ENCODE results near the gene CDH13. TPM values are rescaled to one million over a fixed set of nuclear protein-coding genes. Genes with fewer than 3 reads are reported as not detected.

CDH13 gene
- total and polyA plus RNA-seq, 2 experiments from 2014 or later = 1.2 to 1.5 TPM

GRCh38 chr16:83831456-83831987 is 1204.8 kb downstream of the CDH13 start:
- Histone ChIP-seq H3K4me1 (ENCODE audit: insufficient read depth) (no peaks in the 10 kb centered on the region), H3K4me3 (no peak overlapping the region), H3K4me2 (no peak overlapping the region), H3K27me3 (no peaks in the 10 kb centered on the region), H3K9me3 (ENCODE audit: low read depth) (no peaks in the 10 kb centered on the region), H3K79me2 (no peaks in the 10 kb centered on the region), H3K9me2 (replicated peaks; ENCODE audit: insufficient read depth) (no peaks in the 10 kb centered on the region), H3K36me3 (replicated peaks; ENCODE audit: insufficient read depth, low read depth) (no peaks in the 10 kb centered on the region), H4K20me1 (ENCODE audit: insufficient read depth, poor library complexity, severe bottlenecking) (no peaks in the 10 kb centered on the region), H3K27ac (no peak overlapping the region), H2AFZ (no peak overlapping the region)
- no peak for DNase-seq (ENCODE audit: low spot score)
- 59% methylated on average over 5 of the region's 5 CpGs for WGBS (ENCODE audit: low lambda C conversion rate, missing lambda C conversion rate)
- no peak for TF ChIP-seq CTCF (IDR thresholded peaks at IDR 0.05; ENCODE audit: poor library complexity)
- TF ChIP-seq EZH2 (IDR thresholded peaks at IDR 0.05; ENCODE audit: borderline replicate concordance) = no peak
- no peak for TF ChIP-seq EZH2phosphoT487 (IDR thresholded peaks at IDR 0.05; ENCODE audit: low read depth, severe bottlenecking, unreplicated experiment)

- Histone ChIP-seq H3K79me2 (no peaks in the 10 kb centered on the region), H2AFZ (no peak overlapping the region), H3K36me3 (replicated peaks; ENCODE audit: insufficient read depth, low read depth) (no peaks in the 10 kb centered on the region), H3K9me2 (replicated peaks; ENCODE audit: insufficient read depth) (no peaks in the 10 kb centered on the region), H4K20me1 (ENCODE audit: insufficient read depth, poor library complexity, severe bottlenecking) (no peaks in the 10 kb centered on the region), H3K27me3 (no peaks in the 10 kb centered on the region), H3K27ac (no peak overlapping the region), H3K4me3 (no peak overlapping the region), H3K4me1 (ENCODE audit: insufficient read depth) (no peaks in the 10 kb centered on the region), H3K4me2 (no peak overlapping the region), H3K9me3 (ENCODE audit: low read depth) (no peaks in the 10 kb centered on the region)
- no peak for TF ChIP-seq CTCF (IDR thresholded peaks at IDR 0.05; ENCODE audit: poor library complexity)
- no peak for TF ChIP-seq EZH2 (IDR thresholded peaks at IDR 0.05; ENCODE audit: borderline replicate concordance)
- no peak for TF ChIP-seq EZH2phosphoT487 (IDR thresholded peaks at IDR 0.05; ENCODE audit: low read depth, severe bottlenecking, unreplicated experiment)
- DNase-seq (ENCODE audit: low spot score) = no peak
- WGBS (ENCODE audit: low lambda C conversion rate, missing lambda C conversion rate) = 92% methylated on average over 2 of the region's 2 CpGs
These were observed 1207.2 kb downstream of the CDH13 start for GRCh38 chr16:83833921-83834320.

GRCh38 chr16:83835586-83836566 is 1209.1 kb downstream of the CDH13 start:
- no peaks in the 10 kb centered on the region for H3K27me3 ChIP-seq
- H3K27ac ChIP-seq = no peak overlapping the region
- 80% methylated on average over 10 of the region's 10 CpGs for WGBS (ENCODE audit: low lambda C conversion rate, missing lambda C conversion rate)
- H3K4me3 ChIP-seq = no peak overlapping the region
- no peaks in the 10 kb centered on the region for H3K4me1 ChIP-seq (ENCODE audit: insufficient read depth)
- H4K20me1 ChIP-seq (ENCODE audit: insufficient read depth, poor library complexity, severe bottlenecking) = no peaks in the 10 kb centered on the region
- TF ChIP-seq EZH2phosphoT487 (IDR thresholded peaks at IDR 0.05; ENCODE audit: low read depth, severe bottlenecking, unreplicated experiment) (no peak), EZH2 (IDR thresholded peaks at IDR 0.05; ENCODE audit: borderline replicate concordance) (no peak), CTCF (IDR thresholded peaks at IDR 0.05; ENCODE audit: poor library complexity) (no peak)
- H3K9me2 ChIP-seq (replicated peaks; ENCODE audit: insufficient read depth) = no peaks in the 10 kb centered on the region
- H3K9me3 ChIP-seq (ENCODE audit: low read depth) = no peaks in the 10 kb centered on the region
- no peaks in the 10 kb centered on the region for H3K79me2 ChIP-seq
- H3K4me2 ChIP-seq = no peak overlapping the region
- no peak for DNase-seq (ENCODE audit: low spot score)
- no peaks in the 10 kb centered on the region for H3K36me3 ChIP-seq (replicated peaks; ENCODE audit: insufficient read depth, low read depth)
- no peak overlapping the region for H2AFZ ChIP-seq

All from hepatocyte (in vitro differentiated cells).